Coronary artery (tissue), 2 donors: ENCODE measurements around the gene KLHL6.
"Not testable (repeated sequence)": the region's sequence is repeated elsewhere in the genome, so short reads cannot be mapped to it uniquely, and the experiment has no call there.

ENCODE experiments used
- DNase-seq: peaks from one replicate; pipeline ENCODE4 v3.0.0-alpha.2; 2017; ENCODE audit warnings: low spot score
- H3K27ac ChIP-seq, 2 donors: fragments of 200-600 bp; sonication (generic); one replicate each; pipeline ENCODE4 v1.5.1; 2016 to 2019
- H3K4me3 ChIP-seq: fragments of 200-600 bp; sonication (generic); 2 replicates; pipeline ENCODE4 v1.5.1; 2016; ENCODE audit warnings: mild to moderate bottlenecking, moderate library complexity
- CTCF ChIP-seq: fragments of 200-600 bp; sonication (generic); IDR thresholded peaks from one replicate; pipeline ENCODE4 v1.5.1; 2019; ENCODE audit warnings: antibody characterized with exemption

The KLHL6 gene

GRCh38 chr3:183486472-183486871 lies 69.0 kb downstream of the KLHL6 start:
- TF ChIP-seq CTCF: no peak
- no peak overlapping the region for H3K4me3 ChIP-seq
- H3K27ac ChIP-seq: no peak overlapping the region
- no peak for DNase-seq

GRCh38 chr3:183485585-183485984 lies 69.9 kb downstream of the KLHL6 start:
- no peak for DNase-seq
- Histone ChIP-seq H3K4me3 (no peak overlapping the region), H3K27ac (no peak overlapping the region)
- TF ChIP-seq CTCF: no peak

- Histone ChIP-seq H3K4me3 (no peak overlapping the region), H3K27ac (no peak overlapping the region)
- TF ChIP-seq CTCF: no peak
- DNase-seq: no peak
Measured at GRCh38 chr3:183485093-183485492, 70.4 kb downstream of the KLHL6 start.

- no peak for DNase-seq
Measured at GRCh38 chr3:183484431-183485075, 71.0 kb downstream of the KLHL6 start.

GRCh38 chr3:183481582-183481981 lies 73.9 kb downstream of the KLHL6 start:
- DNase-seq: no peak
- H3K27ac ChIP-seq: no peak overlapping the region
- H3K4me3 ChIP-seq: no peak overlapping the region
- TF ChIP-seq CTCF: no peak

More at GRCh38 chr3:183484431-183485075, 71.0 kb downstream of the KLHL6 start:
- Histone ChIP-seq H3K27ac (no peak overlapping the region), H3K4me3 (no peak overlapping the region)
- TF ChIP-seq CTCF: no peak

- no peak for TF ChIP-seq CTCF
- no peak for DNase-seq
- no peak overlapping the region for H3K27ac ChIP-seq
- H3K4me3 ChIP-seq: no peak overlapping the region
Measured at GRCh38 chr3:183478501-183478900, 77.0 kb downstream of the KLHL6 start.

- no peak overlapping the region for H3K27ac ChIP-seq
- no peak overlapping the region for H3K4me3 ChIP-seq
- TF ChIP-seq CTCF: no peak
- DNase-seq: no peak
Measured at GRCh38 chr3:183477801-183478456, 77.6 kb downstream of the KLHL6 start.

GRCh38 chr3:183475764-183476162 lies 79.7 kb downstream of the KLHL6 start:
- not testable (repeated sequence) for DNase-seq, H3K4me3 ChIP-seq, H3K27ac ChIP-seq
